ENCODE results near the gene CADPS. TPM values are rescaled to one million over a fixed set of nuclear protein-coding genes. Genes with fewer than 3 reads are reported as not detected.
"Not testable (repeated sequence)": the region's sequence is repeated elsewhere in the genome, so short reads cannot be mapped to it uniquely, and the experiment has no call there.

CADPS gene
- polyA plus RNA-seq, 4 donors = 1.8 to 2.5 (median 2.2) TPM

DNA sequence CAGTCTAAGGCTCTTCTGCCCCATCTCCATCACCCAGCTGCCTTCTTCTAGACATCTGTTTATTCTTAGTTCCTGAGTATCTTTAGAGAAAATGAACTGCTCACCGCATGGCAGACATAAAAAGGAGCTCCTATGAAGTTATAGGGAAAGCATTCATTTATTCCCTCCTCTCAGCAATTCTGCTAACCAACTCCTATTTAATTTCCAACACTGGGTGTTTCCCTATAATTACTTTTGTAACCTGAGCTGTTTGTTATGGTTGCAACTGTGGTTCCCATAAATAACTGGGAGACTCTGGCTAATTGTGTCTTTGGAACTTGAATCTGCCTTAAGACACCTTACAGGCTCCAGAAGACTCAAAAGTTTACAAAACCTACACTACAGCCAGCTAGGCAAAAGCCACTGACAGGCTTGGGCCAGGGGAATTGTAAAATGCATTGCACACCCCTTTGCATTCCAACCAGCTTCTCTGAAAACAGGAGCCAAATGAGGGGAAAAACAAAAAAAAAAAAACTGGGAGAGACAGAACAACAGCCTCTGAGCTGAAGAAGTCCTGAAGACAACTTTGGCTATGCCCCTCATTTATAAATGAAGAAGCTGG lies 270.4 kb downstream of the CADPS start:
- DNase-seq (ENCODE audit: low read depth in 4 of 4, low spot score in 3 of 4) = no peak

DNA sequence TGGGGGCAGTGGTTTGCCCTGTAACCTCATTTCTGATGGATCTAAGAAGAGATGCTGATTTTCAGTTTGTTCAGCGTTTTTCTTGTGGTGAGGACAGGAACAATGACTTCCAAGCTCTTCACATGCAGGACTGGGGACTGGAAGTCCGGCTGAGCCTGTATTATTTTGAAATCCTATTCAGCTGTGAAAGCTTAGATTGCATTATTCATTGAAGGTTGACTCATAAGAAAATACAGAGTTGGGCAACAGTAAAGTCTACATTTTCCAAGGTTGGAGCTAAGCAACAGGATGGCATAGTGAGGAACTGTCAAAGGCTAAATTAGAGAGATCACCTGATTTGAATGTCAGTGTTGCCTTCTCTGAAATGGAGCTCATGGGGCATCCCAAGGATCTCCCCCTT lies 270.9 kb downstream of the CADPS start:
- DNase-seq (ENCODE audit: low read depth in 4 of 4, low spot score in 3 of 4) = no peak

DNA sequence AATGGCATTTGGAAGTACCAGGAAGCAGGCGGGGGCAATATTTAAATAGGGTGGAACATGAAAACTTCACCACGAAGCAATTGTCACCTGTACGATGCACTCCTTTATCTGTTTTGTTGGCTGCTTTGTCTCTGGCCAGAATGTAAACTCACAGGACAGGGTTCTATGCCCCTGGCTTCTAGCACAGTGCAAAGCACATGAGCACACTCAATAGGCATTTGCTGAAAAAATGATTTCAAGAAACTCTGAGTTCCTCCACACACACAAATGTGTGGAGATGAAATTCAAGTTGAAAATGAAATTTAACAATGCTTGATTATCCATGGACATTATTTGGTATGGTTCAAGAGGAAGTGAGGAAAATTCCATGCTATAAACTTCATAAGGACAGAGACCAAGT lies 272.2 kb downstream of the CADPS start:
- DNase-seq (ENCODE audit: low read depth in 4 of 4, low spot score in 3 of 4) = no peak

DNA sequence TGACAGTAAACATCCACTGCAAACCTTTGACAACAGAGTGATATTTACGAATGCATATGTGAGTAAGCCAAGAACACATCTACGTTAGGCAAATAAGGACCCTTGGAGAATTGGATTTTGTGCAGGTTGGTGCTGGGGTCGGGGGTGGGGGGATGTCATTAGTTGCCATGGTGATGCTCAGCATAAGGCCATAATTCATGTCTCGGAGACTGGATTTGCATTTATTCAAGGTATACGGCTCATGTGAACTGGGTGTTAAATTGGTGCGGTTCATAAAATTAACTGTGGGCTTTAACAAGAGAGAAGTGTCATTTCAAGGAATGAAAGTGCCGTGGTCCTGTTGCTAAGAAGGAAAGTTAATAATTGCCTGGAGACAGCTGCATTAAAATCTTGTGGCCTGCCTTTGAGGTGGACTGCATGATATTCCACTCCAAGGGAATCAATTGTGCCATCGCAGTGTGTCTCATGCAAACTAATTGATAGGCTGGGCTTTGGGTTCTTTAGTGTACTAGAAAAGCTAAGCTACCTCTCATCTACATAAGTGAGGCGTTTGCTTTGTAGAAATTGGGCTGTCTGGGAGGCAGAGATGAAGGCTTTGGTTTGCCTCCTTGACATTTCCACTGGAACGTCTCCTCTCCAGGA lies 273.0 kb downstream of the CADPS start:
- DNase-seq (ENCODE audit: low read depth in 4 of 4, low spot score in 3 of 4) = no peak

DNA sequence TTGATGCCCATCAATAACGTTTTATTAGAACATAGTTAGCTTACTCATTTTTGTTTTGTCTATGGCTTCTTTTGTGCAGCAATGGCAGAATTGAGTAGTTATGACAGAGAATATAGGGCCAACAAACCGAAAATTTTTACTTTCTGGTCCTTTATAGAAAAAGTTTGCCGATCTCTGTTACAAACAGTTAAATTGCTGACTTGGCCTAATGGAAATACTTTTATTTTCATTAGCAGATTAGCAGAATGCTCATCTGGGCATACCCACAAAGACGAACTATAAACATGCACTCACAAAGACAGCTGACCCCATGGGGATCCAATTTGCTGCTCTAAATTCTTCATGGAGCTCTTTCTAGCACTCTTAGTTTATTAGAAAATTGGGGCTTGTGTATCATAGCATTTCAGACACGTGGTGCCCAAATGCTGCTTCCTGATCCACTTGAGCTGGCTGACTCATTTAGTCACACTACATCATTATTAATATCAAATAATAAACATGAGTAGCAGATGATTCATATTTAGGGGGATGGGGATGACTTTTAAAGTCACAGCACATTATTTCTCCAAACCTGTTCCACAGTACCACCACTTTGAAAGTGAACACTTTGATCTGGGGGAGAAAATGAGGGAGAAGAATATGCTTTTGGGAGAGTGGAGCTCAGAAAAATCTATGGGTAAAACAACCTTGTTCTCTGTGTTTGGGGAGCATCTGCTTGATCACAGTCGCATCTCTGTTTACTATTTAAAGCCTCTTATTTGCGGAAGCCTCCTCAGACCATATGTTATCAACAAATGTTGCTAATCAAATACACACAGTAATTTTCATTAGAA lies 273.8 kb downstream of the CADPS start:
- no peak for DNase-seq (ENCODE audit: low read depth in 4 of 4, low spot score in 3 of 4)

DNA sequence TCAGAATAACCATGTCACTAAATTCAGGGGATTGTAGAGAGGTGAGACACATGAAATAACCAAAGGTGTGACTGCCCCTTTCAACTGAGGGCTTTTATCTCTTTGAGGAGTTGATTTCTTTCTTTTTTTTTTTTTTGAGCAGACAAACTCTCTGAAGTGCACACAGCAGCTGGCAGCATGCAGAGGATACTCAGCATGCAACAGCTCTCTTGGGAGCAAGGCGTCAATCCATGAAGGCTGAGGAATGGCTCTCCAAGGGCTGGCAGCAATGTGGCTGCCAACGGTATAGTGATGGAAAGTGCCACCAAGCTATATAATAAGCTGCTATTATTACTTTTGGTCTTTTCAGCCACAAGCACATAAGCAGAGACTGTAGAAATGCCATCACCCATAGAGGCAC lies 275.2 kb downstream of the CADPS start:
- no peak for DNase-seq (ENCODE audit: low read depth in 4 of 4, low spot score in 3 of 4)

DNA sequence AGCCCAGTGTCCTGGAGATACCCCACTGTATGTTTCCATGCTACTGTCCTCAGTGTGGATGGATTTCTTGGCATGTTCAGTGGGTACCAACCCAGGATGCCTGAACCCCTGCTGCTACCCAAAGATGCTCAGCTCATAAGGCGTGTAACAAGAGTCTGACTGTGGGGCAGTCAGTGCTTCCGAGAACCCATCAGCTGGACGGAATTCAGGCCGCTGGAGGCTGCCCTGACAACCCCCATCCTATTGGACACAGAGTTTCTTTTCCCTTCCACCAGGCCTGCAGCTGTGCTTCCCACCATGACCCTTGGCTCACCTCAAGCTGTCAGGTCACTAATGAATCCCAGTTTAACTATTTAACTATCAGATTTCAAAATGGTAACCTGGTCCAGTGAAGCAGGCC lies 277.7 kb downstream of the CADPS start:
- no peak for DNase-seq (ENCODE audit: low read depth in 4 of 4, low spot score in 3 of 4)

DNA sequence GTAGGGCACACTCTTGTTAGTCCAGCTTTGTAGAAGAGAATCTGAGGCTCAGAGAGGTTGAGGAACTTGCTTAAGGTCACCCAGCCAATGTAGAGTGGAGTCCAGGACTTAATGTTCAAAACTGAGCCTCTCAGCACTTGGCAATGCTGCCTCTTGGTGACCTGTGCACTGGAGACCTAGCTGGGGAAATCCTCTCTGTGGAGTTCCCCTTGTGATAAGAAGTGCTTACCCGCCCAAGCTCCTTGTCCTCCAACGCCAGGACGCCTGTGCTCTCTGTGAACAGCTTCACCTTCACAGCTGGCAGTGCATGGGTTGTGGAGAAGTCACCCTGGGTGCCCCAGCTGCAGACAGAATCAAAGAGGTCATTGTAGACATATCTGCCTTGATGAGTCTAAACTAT lies 282.8 kb downstream of the CADPS start:
- DNase-seq (ENCODE audit: low read depth in 4 of 4, low spot score in 3 of 4) = no peak

DNA sequence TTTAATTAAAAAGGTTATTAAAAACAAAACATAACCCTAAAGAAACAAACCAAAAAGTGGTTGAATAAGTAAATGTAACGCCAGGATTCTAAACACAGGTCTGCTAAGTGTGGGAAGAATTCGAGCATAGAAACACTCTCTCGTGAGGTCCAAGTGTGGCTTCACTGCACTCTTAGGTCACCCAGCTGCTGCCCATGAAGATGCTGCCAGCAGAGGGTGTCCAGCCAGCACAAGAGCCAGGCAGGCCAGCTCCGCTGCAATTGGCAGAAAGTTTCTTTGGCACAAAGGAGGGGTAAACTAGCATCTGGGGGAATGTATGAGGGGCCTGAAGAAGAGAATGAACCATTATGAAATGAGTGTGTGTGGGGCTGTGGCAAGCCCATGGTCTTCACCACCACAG lies 286.1 kb downstream of the CADPS start:
- DNase-seq (ENCODE audit: low read depth in 4 of 4, low spot score in 3 of 4) = no peak

DNA sequence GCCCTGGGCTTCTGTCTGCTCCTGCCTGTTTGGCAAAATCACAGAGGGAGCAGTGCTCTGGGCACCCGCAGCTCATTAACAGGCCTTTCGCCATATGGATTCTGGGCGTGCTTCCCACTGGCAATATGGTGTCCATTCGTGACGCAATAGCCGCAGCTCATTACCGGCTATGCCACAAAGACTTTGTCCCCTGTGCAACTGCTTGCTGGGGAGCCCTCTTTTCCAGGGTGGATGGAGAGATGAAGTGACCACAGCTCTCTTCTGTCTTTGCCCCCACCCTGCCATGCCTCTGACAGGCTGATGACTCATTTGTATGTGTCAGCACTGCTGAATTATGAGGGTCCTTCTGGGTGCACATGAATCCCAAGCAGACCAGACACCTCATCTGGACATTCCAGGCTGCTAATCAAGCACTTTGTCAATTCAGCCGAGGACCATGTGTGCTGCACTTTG lies 287.6 kb downstream of the CADPS start:
- DNase-seq (ENCODE audit: low read depth in 4 of 4, low spot score in 3 of 4) = no peak

DNA sequence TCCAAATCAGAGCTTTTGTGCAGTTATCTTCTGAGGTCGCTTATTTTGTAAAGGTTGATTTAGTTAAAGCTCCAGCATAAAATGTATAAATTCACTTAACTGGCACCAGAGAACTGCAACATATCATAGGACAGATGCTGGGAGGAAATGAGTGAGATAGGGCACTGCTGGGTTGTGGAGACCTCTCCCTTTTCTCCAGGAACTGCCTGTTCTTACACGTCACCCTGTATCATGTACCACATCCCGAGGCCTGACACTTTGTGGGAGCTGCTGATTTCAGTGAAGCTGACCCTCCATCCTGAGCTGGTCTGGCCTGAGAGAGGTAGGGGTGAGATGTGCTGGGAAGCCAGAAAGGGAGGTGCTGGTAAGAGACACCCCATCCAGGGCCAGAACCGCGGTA lies 288.0 kb downstream of the CADPS start:
- no peak for DNase-seq (ENCODE audit: low read depth in 4 of 4, low spot score in 3 of 4)

DNA sequence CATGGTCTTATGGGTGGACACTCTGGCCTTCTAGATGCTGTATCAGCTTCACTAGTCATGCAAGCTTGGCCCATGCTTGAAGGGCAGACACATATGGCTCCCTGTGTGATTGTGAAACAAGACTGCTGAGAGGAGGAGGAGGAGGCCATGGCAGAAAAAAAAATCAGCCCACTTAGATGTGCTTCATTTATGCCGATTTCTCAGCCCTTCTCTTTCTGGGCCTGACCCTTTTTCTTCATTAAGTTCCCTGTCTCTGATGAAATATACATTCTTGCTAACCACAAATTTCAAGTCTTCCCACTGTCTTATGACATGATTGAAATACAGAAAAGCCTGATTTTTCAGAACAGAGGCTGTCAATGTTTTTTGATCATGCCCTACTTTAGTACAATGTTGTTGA lies 288.9 kb downstream of the CADPS start:
- DNase-seq (ENCODE audit: low read depth in 4 of 4, low spot score in 3 of 4) = no peak

DNA sequence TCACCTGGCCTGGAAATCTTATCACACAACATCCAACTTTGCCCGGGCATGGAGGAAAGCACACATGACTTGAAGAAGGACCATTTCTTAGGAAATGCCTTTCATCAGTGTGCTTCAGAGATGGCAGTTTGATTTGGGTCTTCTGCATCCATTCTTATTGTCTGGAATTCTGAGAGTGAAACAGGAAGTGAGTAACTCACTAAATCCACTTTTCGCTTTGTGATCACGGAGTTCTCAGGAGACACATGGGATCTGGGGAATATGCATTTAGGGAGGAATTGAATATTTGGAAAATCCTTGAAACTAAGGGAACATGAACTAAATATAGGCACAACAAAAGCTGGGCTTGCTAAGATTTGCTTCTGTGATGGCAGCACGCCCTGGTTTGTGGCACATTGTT lies 289.4 kb downstream of the CADPS start:
- DNase-seq (ENCODE audit: low read depth in 4 of 4, low spot score in 3 of 4) = no peak

DNA sequence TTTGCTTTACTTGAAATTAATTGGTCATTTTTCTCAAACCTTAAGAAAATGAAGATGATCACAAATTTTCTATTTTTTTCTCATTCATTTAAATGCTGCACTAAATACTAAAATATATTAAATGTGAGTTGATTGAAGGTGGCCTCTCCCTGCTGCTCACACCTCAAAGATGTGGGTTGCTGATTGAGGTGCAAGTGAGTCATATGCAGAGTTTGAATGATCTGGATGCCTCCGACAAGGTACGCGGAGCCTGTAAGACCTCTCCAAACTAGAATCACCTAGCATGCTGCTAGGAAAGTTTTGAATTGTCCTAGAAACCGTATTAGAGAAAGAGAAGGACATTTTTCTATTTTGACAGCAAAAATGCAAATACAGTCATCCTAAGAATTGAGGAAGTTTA lies 290.6 kb downstream of the CADPS start:
- DNase-seq (ENCODE audit: low read depth in 4 of 4, low spot score in 3 of 4) = no peak

DNA sequence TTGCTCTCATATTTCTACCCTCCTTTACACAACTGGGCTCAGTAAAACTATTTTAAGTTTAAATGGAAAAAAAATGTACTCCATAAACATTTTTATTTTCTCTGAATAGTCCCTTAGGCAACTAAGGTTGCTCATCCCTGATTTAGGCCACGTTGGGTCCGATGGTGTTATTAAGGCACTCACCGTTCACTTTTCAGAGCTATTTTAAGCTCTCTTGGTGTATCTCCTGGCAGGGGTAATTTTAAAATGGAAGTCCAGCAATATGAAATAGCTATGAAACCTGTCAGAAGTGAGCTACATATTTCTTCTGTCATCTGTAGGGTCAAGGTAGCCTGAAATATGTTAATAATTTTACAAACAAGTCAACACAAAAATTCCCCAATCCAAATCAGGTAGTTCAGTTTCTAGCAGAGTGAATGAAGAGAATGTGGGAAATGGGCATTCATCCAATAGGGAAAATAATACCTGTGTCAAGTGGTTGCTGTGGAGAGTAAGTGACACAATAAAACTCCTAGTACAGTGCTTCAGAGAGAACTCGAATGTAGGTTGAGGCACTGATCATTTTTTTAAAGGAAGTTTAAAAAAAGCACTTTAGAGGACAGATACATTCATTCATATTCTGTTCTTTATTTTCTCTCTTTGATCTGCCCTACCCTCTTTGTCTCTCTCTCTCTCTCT lies 292.6 kb downstream of the CADPS start:
- no peak for DNase-seq (ENCODE audit: low read depth in 4 of 4, low spot score in 3 of 4)

DNA sequence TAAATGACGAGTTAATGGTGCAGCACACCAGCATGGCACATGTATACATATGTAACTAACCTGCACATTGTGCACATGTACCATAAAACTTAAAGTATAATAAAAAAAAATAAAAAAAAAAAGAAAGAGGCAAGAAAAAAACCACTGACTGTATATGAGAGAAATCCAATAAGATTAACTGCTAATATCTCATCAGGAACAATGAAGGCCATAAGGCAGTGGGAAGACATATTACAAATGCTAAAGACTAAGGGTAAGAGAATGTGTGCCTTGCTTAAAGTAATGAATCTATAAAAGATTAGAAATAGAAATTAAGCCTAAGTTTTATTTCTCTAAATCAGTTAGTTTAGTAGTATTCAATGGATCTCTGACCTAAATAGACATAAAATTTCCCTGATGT lies 294.7 kb downstream of the CADPS start:
- not testable (repeated sequence) for DNase-seq (ENCODE audit: low read depth in 4 of 4, low spot score in 3 of 4)

DNA sequence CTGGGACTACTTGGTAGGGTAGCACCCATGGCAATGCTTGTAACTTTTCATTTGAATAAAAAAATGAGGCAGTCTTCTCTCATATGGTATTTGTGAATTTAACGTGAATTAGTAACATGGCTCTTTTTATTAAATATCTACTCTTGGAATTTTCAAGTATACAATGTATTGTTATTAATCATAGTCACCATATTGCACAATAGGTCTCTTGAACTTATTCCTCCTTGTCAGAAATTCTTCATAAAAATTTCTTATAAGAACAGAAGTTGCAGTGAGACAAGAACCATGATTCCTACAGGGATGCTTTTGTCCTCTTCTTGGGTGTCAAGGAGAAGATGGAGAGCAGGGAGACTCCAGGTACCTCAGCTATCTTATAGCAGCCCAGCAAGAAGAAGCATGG lies 298.1 kb downstream of the CADPS start:
- DNase-seq (ENCODE audit: low read depth in 4 of 4, low spot score in 3 of 4) = no peak

DNA sequence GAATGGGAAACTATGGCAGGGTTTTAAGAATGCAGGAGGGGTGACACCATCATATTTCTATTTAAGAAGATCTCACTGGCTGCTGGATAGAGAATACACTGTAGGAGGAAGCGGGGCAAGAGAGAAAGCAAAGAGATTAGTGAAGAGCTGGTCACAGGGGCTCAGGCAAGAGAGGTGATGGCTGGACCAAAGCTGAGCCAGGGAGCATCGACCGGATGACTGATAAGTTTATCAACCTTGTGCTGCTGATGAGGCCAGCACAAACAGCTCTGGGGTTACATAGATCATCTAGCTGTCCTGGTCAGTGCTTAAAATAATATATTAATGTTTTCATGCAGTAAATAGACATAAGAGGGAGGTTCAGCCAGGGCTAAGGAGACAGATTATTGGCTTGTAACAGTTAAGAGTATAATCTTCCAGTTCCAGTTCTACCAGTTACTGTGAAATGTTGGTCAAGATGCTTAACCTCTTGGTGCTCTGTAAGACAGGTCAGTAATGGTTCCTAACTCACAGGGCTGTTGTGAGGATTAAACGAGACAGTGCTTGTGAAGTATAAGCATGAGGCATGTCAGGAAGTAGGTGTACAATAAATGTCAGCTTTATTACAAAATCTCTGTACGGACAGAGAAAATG lies 300.8 kb downstream of the CADPS start:
- no peak for DNase-seq (ENCODE audit: low read depth in 4 of 4, low spot score in 3 of 4)

DNA sequence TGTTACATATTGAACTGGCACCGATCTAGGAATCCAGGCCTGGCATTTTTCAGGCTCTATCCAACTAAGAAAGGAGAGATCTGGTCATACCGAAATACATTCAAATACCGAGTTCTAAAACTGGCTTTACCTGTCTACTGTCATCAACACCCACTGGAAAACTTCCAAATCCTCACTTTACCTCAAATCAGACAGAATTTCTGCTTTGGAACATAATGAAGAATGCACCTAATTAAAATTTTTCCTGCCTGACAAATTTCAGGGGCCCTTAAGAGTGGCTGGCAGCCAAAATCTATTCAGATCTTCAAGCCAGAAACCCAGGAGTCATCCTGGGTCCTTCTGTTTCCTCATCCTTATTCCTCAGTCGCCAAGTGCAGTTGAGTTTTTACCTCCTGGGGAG lies 303.3 kb downstream of the CADPS start:
- DNase-seq (ENCODE audit: low read depth in 4 of 4, low spot score in 3 of 4) = no peak

DNA sequence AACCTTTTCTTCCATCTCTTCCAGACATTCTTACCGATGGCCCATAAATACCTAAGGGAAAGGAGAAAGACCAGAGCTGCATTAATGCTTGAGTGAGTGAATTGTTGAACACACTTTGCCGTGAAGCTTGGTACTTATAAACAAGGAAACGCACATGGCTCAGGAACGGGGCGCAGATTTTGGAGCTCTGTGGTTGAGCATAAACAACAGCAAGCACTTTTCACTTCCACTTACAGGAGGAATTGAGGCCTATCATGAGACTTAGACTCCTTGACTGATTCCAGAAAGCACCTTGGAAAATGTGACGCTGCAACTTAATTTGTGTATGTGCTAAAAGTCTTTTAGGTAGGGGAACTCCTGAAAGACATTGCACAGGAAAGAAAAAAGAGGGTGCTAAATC lies 304.3 kb downstream of the CADPS start:
- no peak for DNase-seq (ENCODE audit: low read depth in 4 of 4, low spot score in 3 of 4)

DNA sequence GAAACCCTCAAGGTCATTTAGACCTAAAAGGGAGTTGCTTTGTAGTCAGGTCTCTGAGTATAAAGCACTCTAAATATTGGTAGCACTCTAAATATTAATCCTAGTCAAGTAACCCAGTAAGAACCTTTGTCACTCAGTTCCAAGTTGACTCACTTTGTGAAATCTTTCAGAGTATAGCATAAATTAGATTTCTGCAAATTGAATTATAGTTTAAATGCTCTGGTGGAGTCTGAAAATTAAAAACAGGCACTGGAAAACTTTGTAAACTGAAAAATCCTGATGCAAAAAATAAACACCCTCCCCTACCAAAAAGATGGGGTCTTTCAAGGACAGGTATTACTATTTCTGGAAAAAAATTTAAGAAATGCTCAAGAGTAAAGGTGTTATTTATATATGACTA lies 305.6 kb downstream of the CADPS start:
- DNase-seq (ENCODE audit: low read depth in 4 of 4, low spot score in 3 of 4) = no peak

Data from left renal pelvis (tissue), 4 donors.